Panc1 (cell line): Measurements from ENCODE around the gene RFTN1. TPM values are rescaled to one million over a fixed set of nuclear protein-coding genes. Genes with fewer than 3 reads are reported as not detected.

Source experiments
- ATAC-seq: fragments of 200-7000 bp; cut with Tn5 transposase; 2 replicates; pipeline ENCODE4 v1.9.1; 2020; ENCODE audit warnings: mild to moderate bottlenecking, moderate library complexity
- BruUV-seq: library from RNA; stranded (reverse); fragments of 400-500 nt; replicated peaks from 2 replicates; lab custom pipeline; 2021; lab: Mats Ljungman, UMichigan
- CTCF ChIA-PET: fragments of 300-600 bp; sonication (Branson Sonifier 250); formaldehyde crosslinking; loops from one replicate; lab custom pipeline; 2022; ENCODE audit warnings: antibody characterized with exemption; lab: Charles Lee
- POLR2A ChIA-PET: fragments of 300-600 bp; sonication (Branson Sonifier 250); formaldehyde crosslinking; loops from one replicate; lab custom pipeline; 2022; ENCODE audit warnings: antibody characterized with exemption; lab: Charles Lee
- DNase-seq: peaks from one replicate; pipeline ENCODE4 v3.0.0-alpha.2; 2010; ENCODE audit warnings: low read depth, low spot score
- H3K27ac ChIP-seq: 2 replicates; pipeline ENCODE4 v1.5.1; 2011; ENCODE audit warnings: mild to moderate bottlenecking, low read length, inconsistent platforms
- H3K27me3 ChIP-seq: fragments of 200-500 bp; sonication (Bioruptor generic); 2 replicates; pipeline ENCODE4 v1.6.0; 2014; ENCODE audit warnings: low read length, inconsistent platforms; ENCODE audit not compliant: control insufficient read depth, insufficient read depth
- H3K36me3 ChIP-seq: fragments of 200-500 bp; sonication (Bioruptor generic); 2 replicates; pipeline ENCODE4 v1.5.1; 2014; ENCODE audit warnings: inconsistent platforms, mild to moderate bottlenecking, low read length, moderate library complexity; ENCODE audit not compliant: control insufficient read depth, insufficient read depth
- H3K4me1 ChIP-seq: 2 replicates; pipeline ENCODE4 v1.5.1; 2011; ENCODE audit warnings: inconsistent platforms, mild to moderate bottlenecking, low read length, moderate library complexity; ENCODE audit not compliant: control insufficient read depth, insufficient read depth
- H3K4me3 ChIP-seq, 2 experiments: 2 replicates each; pipeline ENCODE4 v1.5.1; 2011 to 2012; ENCODE audit warnings: low read depth in 2 of 2, low read length in 2 of 2, mild to moderate bottlenecking in 2 of 2, inconsistent platforms in 1 of 2, moderate library complexity in 1 of 2
- H3K9me3 ChIP-seq: fragments of 200-500 bp; sonication (Bioruptor generic); 2 replicates; pipeline ENCODE4 v1.5.1; 2014; ENCODE audit warnings: low read depth, mild to moderate bottlenecking, inconsistent platforms, low read length, moderate library complexity; ENCODE audit not compliant: control insufficient read depth, insufficient read depth
- CTCF ChIP-seq: fragments of 450-650 bp; IDR thresholded peaks from 2 replicates; pipeline ENCODE4 v1.5.1; 2017; ENCODE audit warnings: mild to moderate bottlenecking
- POLR2AphosphoS5 ChIP-seq: IDR thresholded peaks from 2 replicates; pipeline ENCODE4 v1.6.1; 2012; ENCODE audit warnings: mild to moderate bottlenecking, low read depth, low read length, moderate library complexity
- SIN3A ChIP-seq: IDR thresholded peaks from 2 replicates; pipeline ENCODE4 v1.6.1; 2012; ENCODE audit warnings: low read depth, mild to moderate bottlenecking, low read length, moderate library complexity, borderline replicate concordance; ENCODE audit not compliant: insufficient read depth
- TCF7L2 ChIP-seq: IDR thresholded peaks from 2 replicates; pipeline ENCODE4 v1.6.1; 2011; ENCODE audit warnings: mild to moderate bottlenecking, low read depth, low read length, inconsistent platforms
- in situ Hi-C: cut with HindIII; loops from 2 replicates; pipeline ENCODE4 v1.10.0; 2016; ENCODE audit warnings: low sequenced_read_pairs, low pct_unique_long_range_greater_than_20kb
- intact Hi-C: fragments of 100-400 bp; cut with micrococcal nuclease; formaldehyde crosslinking; loops from one replicate; pipeline ENCODE4 v1.10.0; 2022; ENCODE audit not compliant: unreplicated experiment
- total RNA-seq: library from RNA; stranded (reverse); gene quantifications from one replicate; pipeline ENCODE4 v1.2.1, GENCODE V29; 2021; ENCODE audit not compliant: unreplicated experiment
- TF ChIP-seq, protein P1 (sequence below), 2 experiments: IDR thresholded peaks; 2 replicates each; pipeline ENCODE4 v1.6.1; 2011 to 2012; ENCODE audit warnings: low read depth in 2 of 2, control low read depth in 1 of 2, low read length in 1 of 2, mild to moderate bottlenecking in 1 of 2, moderate library complexity in 1 of 2; ENCODE audit not compliant: insufficient read depth in 1 of 2

The RFTN1 gene
- total RNA-seq, 1 experiment from 2014 or later, result 0.90 TPM

- BruUV-seq, result no TSS peak
- POLR2A ChIA-PET, result no interaction called here
- DNase-seq (no peak), ATAC-seq (no peak; the same call in 1 of the 2 replicates)
- intact Hi-C loops, result no loop called here
- CTCF ChIA-PET, result no interaction called here
- Histone ChIP-seq H3K4me3 (peak overlapping the region in 1 of 2 experiments; percentile 49; a peak in 1 of 4 replicates), H3K4me1 (no peaks in the 10 kb centered on the region; the same call in 1 of the 2 replicates), H3K36me3 (no peaks in the 10 kb centered on the region), H3K27ac (no peak overlapping the region), H3K9me3 (no peaks in the 10 kb centered on the region), H3K27me3 (peaks cover 2% of the 10 kb centered on the region; the same call in 1 of the 2 replicates)
- in situ Hi-C loops, result no loop called here
- TF ChIP-seq POLR2AphosphoS5 (no peak), CTCF (no peak), SIN3A (no peak), TCF7L2 (no peak)
- TF ChIP-seq, protein P1, sequence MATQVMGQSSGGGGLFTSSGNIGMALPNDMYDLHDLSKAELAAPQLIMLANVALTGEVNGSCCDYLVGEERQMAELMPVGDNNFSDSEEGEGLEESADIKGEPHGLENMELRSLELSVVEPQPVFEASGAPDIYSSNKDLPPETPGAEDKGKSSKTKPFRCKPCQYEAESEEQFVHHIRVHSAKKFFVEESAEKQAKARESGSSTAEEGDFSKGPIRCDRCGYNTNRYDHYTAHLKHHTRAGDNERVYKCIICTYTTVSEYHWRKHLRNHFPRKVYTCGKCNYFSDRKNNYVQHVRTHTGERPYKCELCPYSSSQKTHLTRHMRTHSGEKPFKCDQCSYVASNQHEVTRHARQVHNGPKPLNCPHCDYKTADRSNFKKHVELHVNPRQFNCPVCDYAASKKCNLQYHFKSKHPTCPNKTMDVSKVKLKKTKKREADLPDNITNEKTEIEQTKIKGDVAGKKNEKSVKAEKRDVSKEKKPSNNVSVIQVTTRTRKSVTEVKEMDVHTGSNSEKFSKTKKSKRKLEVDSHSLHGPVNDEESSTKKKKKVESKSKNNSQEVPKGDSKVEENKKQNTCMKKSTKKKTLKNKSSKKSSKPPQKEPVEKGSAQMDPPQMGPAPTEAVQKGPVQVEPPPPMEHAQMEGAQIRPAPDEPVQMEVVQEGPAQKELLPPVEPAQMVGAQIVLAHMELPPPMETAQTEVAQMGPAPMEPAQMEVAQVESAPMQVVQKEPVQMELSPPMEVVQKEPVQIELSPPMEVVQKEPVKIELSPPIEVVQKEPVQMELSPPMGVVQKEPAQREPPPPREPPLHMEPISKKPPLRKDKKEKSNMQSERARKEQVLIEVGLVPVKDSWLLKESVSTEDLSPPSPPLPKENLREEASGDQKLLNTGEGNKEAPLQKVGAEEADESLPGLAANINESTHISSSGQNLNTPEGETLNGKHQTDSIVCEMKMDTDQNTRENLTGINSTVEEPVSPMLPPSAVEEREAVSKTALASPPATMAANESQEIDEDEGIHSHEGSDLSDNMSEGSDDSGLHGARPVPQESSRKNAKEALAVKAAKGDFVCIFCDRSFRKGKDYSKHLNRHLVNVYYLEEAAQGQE (IDR thresholded peaks at IDR 0.05; ENCODE audit: insufficient read depth in 1 of 2, low read depth in 2 of 2, low read length in 1 of 2), result no peak
Measured at GRCh38 chr3:16511681-16512434, 1.6 kb downstream of the RFTN1 start.

DNA sequence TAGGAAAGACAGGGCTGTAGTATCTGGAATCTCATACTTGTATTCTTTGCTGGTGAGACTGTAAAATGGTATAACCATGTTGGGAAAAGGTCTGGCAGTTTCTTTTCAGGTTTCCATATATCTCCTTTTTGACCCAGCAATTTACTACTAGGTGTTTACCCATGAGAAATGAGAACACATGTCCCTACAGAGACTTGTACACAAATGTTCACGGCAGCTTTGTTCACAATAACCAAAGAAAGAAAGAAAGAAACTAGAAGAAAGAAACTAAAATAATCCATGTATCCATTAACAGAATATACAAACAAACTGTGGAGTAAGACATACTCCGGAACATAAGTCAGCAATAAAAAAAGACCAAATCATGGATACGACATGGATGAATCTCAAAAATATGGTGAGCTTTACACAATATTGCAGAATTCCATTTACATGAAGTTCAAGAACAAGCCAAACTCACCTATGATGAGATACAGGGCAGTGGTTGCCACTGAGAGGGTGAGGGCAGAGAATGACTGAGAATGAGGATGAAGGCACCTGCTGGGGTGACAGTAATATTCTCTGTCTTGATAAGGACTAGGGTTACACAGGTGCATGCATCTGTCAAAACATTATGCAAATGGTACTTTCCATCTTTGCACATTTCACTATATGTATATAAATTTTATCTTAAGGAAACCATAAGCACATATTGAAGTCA, 2.7 kb downstream of the RFTN1 start:
- POLR2A ChIA-PET, result no interaction called here
- in situ Hi-C loops, result no loop called here
- no TSS peak for BruUV-seq

More for the DNA sequence above, 2.7 kb downstream of the RFTN1 start:
- Histone ChIP-seq H3K4me1 (no peaks in the 10 kb centered on the region; the same call in 1 of the 2 replicates), H3K36me3 (no peaks in the 10 kb centered on the region), H3K27me3 (peaks cover 2% of the 10 kb centered on the region; the same call in 1 of the 2 replicates), H3K4me3 (no peak overlapping the region), H3K27ac (no peak overlapping the region), H3K9me3 (no peaks in the 10 kb centered on the region)
- DNase-seq, result no peak
- CTCF ChIA-PET, result no interaction called here
- TF ChIP-seq TCF7L2 (no peak), CTCF (no peak), POLR2AphosphoS5 (no peak), SIN3A (no peak)
- TF ChIP-seq, protein P1 (IDR thresholded peaks at IDR 0.05; ENCODE audit: insufficient read depth in 1 of 2, low read depth in 2 of 2, low read length in 1 of 2), result no peak
- intact Hi-C loops, result no loop called here
- ATAC-seq, result no peak
